A549 (cell line): Measurements from ENCODE around the gene DYRK2.

ENCODE experiments used
- POLR2A ChIP-seq: IDR thresholded peaks from 2 replicates; pipeline ENCODE4 v1.6.1; 2012; ENCODE audit warnings: mild to moderate bottlenecking, low read length
- RFX5 ChIP-seq: fragments of 450-650 bp; IDR thresholded peaks from 2 replicates; pipeline ENCODE4 v1.7.1; 2014; ENCODE audit warnings: antibody characterized with exemption, mild to moderate bottlenecking, moderate library complexity
- TP53 ChIP-seq: fragments of 250-450 bp; sonication (Bioruptor Pico); IDR thresholded peaks from 2 replicates; pipeline ENCODE4 v1.5.0; 2021; ENCODE audit warnings: mild to moderate bottlenecking, moderate library complexity

GRCh38 chr12:67693894-67694293 is 45.3 kb downstream of the DYRK2 start:
- no peak for TF ChIP-seq TP53 (CRISPR knock-in tag)
- TF ChIP-seq POLR2A, result no peak
- TF ChIP-seq RFX5, result no peak
